ENCODE results near the gene MTG2.

MTG2 gene

GRCh38 chr20:62159839-62160238 is 23.0 kb upstream of the MTG2 start:
- TF ChIP-seq CTCF (IDR thresholded peaks at IDR 0.05; ENCODE audit: low read depth, low read length), result no peak
- no peak overlapping the region for H3K4me3 ChIP-seq (ENCODE audit: low read depth, low read length)

- TF ChIP-seq CTCF (IDR thresholded peaks at IDR 0.05; ENCODE audit: low read depth, low read length), result no peak
- H3K4me3 ChIP-seq (ENCODE audit: low read depth, low read length), result no peak overlapping the region
Observed at GRCh38 chr20:62160253-62160652, 22.6 kb upstream of the MTG2 start.

- no peak overlapping the region for H3K4me3 ChIP-seq (ENCODE audit: low read depth, low read length)
- no peak for TF ChIP-seq CTCF (IDR thresholded peaks at IDR 0.05; ENCODE audit: low read depth, low read length)
Observed at GRCh38 chr20:62160876-62161275, 22.0 kb upstream of the MTG2 start.

- TF ChIP-seq CTCF (IDR thresholded peaks at IDR 0.05; ENCODE audit: low read depth, low read length), result no peak
- no peak overlapping the region for H3K4me3 ChIP-seq (ENCODE audit: low read depth, low read length)
Observed at GRCh38 chr20:62161347-62161746, 21.5 kb upstream of the MTG2 start.

GRCh38 chr20:62162765-62163484 is 19.9 kb upstream of the MTG2 start:
- no peak overlapping the region for H3K4me3 ChIP-seq (ENCODE audit: low read depth, low read length)
- TF ChIP-seq CTCF (IDR thresholded peaks at IDR 0.05; ENCODE audit: low read depth, low read length), result no peak

GRCh38 chr20:62163485-62163865 is 19.4 kb upstream of the MTG2 start:
- TF ChIP-seq CTCF (IDR thresholded peaks at IDR 0.05; ENCODE audit: low read depth, low read length), result no peak
- no peak overlapping the region for H3K4me3 ChIP-seq (ENCODE audit: low read depth, low read length)

- TF ChIP-seq CTCF (IDR thresholded peaks at IDR 0.05; ENCODE audit: low read depth, low read length), result no peak
- H3K4me3 ChIP-seq (ENCODE audit: low read depth, low read length), result no peak overlapping the region
Observed at GRCh38 chr20:62163986-62164762, 18.7 kb upstream of the MTG2 start.
